ENCODE measurements around the gene DIPK2B.

DIPK2B gene

GRCh38 chrX:45200741-45201234, at the start of gene DIPK2B:
DIPK2B (minus strand) TSS chrX:45200876; CDS start chrX:45200826, 50 bp downstream.
- no peak for DNase-seq

- DNase-seq, result no peak
Measured at GRCh38 chrX:45240301-45240700, 39.6 kb upstream of the DIPK2B start.

GRCh38 chrX:45238489-45238888, 37.8 kb upstream of the DIPK2B start:
- DNase-seq, result no peak

- no peak for DNase-seq
Measured at GRCh38 chrX:45233531-45233930, 32.9 kb upstream of the DIPK2B start.

- no peak for DNase-seq
Measured at GRCh38 chrX:45232139-45232538, 31.5 kb upstream of the DIPK2B start.

- DNase-seq, result no peak
Measured at GRCh38 chrX:45230410-45230809, 29.7 kb upstream of the DIPK2B start.

- DNase-seq, result no peak
Measured at GRCh38 chrX:45229348-45229747, 28.7 kb upstream of the DIPK2B start.

GRCh38 chrX:45228126-45228525, 27.4 kb upstream of the DIPK2B start:
- no peak for DNase-seq

GRCh38 chrX:45208121-45208856, 7.6 kb upstream of the DIPK2B start:
- DNase-seq, result no peak

GRCh38 chrX:45202171-45202570, 1.5 kb upstream of the DIPK2B start:
- DNase-seq, result no peak

- no peak for DNase-seq
Measured at GRCh38 chrX:45198706-45199105, 2.0 kb downstream of the DIPK2B start.

GRCh38 chrX:45198301-45198700, 2.4 kb downstream of the DIPK2B start:
- DNase-seq, result no peak

GRCh38 chrX:45196701-45197100, 4.0 kb downstream of the DIPK2B start:
- no peak for DNase-seq

- no peak for DNase-seq
Measured at GRCh38 chrX:45191820-45192409, 8.8 kb downstream of the DIPK2B start.

GRCh38 chrX:45191383-45191782, 9.3 kb downstream of the DIPK2B start:
- no peak for DNase-seq

- DNase-seq, result no peak
Measured at GRCh38 chrX:45187731-45188130, 12.9 kb downstream of the DIPK2B start.

- DNase-seq, result no peak
Measured at GRCh38 chrX:45186643-45187026, 14.0 kb downstream of the DIPK2B start.

- no peak for DNase-seq
Measured at GRCh38 chrX:45184211-45184610, 16.5 kb downstream of the DIPK2B start.

- DNase-seq, result no peak
Measured at GRCh38 chrX:45172890-45173289, 27.8 kb downstream of the DIPK2B start.

GRCh38 chrX:45166781-45167180, 33.9 kb downstream of the DIPK2B start:
- no peak for DNase-seq

GRCh38 chrX:45165726-45166125, 35.0 kb downstream of the DIPK2B start:
- DNase-seq, result no peak

- DNase-seq, result no peak
Measured at GRCh38 chrX:45164995-45165394, 35.7 kb downstream of the DIPK2B start.

GRCh38 chrX:45164021-45164621, 36.6 kb downstream of the DIPK2B start:
- DNase-seq, result no peak

- DNase-seq, result no peak
Measured at GRCh38 chrX:45157647-45158046, 43.0 kb downstream of the DIPK2B start.
